Activated T-helper 1 cell treated with anti-CD3 and anti-CD28 coated beads, Interleukin-2, amount 50 U/mL, for 16 hours (primary cell): ENCODE measurements around the gene WDR49.
"Not testable (repeated sequence)": the region's sequence is repeated elsewhere in the genome, so short reads cannot be mapped to it uniquely, and the experiment has no call there.

ENCODE experiments used
- DNase-seq, 2 donors: peaks; one replicate each; pipeline ENCODE4 v3.0.0-alpha.2; 2020; ENCODE audit warnings: low read depth in 1 of 2, low spot score in 1 of 2

WDR49 gene

DNA sequence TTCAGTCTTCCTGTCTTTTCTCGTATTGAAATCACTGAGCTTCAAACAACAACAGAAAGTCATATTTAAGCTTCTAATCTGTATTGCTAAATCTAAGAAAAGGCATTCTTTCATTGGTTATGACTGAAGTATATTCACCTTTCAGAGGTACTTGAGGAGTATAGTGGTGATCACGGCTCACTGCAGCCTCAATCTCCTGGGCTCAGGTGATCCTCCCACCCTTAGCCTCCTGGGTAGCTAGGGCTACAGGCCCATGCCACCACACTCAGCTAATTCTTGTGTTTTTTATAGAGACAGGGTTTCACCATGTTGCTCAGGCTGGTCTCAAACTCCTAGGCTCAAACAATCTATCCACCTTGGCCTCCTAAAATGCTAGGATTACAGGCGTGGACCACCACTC, 38.7 kb downstream of the WDR49 start:
- no peak for DNase-seq

DNA sequence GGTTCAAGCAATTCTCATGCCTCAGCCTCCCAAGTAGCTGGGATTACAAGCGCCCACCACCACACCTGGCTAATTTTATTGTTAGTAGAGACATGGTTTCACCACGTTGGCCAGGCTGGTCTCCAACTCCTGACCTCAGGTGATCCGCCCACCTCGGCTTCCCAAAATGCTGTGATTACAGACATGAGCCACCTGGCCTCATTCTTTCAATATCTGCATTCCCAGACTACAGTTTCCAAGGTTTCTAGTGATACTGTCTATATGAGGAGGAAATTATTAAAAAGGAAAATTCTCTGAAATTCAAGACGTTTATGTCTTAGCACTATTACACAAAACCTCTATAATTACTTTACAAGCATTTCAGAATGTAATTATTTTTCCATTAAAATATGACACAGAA, 39.5 kb downstream of the WDR49 start:
- not testable (repeated sequence) for DNase-seq

DNA sequence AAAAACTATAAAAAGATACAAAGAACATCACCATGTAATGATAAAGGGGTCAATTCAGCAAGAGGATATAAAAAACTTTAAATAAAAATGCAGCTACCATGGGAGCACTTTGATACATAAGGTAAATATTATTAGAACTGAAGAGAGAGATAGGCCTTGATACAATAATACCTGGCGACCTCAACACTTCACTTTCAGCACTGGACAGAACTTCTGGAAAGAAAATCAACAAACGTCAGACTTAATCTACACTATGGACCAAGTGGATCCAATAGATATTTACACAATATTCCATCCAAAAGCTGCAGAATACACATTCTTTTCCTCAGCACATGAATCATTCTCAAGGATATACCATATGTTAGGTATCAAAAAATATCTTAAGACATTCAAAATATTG, 42.0 kb downstream of the WDR49 start:
- DNase-seq, result no peak

DNA sequence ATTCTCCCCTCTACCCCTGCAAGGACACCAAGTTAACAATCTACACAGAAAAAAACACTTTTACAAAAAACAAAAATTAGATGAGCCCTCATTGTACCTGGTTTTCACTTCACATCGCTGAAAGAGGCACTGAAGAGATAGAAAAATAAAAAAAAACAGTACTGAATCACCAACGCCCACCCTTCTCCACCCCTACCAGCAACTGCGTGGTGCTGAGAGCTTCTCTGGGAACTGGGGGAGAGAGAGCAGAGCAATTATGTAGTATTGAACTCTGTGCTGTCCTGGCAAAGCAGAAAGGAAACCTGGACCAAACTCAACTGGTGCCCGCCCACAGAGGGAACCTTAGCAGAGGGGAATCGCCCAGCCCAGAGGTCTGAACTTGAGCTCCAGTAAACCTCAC, 44.6 kb downstream of the WDR49 start:
- DNase-seq, result no peak

DNA sequence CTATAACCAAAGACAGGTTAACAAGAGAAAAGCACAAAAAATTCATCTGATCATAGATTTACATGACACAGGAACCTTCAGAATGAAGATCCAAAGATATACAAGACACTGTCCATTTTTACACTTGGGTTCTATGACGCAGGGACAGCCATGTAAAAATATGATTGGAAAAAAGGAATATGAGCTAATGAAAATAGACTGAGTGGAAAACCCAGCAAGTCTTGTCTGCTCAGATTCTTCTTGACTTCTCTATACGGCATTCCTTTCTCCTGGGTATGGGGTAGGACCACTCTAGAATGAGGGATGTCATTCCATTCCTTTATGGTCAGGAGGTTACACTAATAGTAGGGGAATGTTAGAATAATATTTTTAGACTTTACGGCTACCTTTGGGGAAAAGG, 46.9 kb downstream of the WDR49 start:
- no peak for DNase-seq

DNA sequence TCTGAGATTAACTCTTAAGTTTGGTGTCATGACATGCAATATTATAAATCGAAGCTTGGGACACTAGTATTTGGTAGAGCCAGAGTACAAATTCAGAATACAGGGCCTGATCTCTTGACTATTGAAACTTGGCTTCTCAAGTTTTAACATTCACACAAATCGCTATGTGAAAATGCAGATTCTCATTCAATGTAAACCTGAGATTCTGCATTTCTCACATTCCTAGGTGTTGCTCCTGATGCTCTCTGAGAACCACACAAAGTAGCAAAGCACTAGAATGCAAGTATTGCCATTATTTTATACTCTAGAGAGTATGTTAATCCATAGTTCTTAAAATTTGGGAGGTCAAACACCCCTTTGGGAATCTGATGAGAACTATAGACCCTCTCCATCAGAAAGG, 47.9 kb downstream of the WDR49 start:
- DNase-seq, result no peak

DNA sequence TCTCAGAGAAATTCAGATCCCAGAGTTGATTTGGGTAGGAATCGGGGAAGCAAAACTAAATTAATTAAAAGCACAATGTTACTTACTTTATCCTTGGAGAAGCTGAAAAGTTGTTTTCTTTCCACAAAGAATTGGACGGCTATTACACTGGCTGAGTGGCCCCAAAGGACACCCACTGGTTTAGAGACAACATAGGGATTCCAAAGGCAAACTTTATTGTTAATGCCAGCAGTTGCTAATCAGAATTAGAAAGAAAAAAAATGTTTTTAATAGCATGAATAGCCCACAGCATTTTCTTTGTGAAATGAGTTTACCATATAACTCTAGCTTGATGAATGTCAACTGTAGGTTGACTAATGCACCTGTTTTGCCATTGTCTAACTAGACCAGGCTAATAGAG, 51.7 kb downstream of the WDR49 start:
- no peak for DNase-seq

DNA sequence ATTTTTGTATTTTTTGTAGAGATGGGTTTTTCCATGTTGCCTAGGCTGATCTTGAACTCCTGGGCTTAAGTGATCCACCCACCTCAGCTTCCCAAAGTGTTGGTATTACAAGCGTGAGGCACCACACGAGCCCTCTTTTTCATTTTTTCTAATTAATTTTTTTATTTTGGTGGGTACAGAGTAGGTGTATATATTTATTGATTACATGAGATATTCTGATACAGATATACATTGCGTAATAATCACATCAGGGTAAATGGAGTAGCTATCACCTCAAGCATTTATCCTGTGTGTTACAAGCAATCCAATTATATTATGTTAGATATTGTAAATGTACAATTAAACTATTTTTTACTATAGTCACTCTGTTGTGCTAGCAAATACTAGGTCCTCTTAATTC, 66.1 kb downstream of the WDR49 start:
- DNase-seq, result no peak

DNA sequence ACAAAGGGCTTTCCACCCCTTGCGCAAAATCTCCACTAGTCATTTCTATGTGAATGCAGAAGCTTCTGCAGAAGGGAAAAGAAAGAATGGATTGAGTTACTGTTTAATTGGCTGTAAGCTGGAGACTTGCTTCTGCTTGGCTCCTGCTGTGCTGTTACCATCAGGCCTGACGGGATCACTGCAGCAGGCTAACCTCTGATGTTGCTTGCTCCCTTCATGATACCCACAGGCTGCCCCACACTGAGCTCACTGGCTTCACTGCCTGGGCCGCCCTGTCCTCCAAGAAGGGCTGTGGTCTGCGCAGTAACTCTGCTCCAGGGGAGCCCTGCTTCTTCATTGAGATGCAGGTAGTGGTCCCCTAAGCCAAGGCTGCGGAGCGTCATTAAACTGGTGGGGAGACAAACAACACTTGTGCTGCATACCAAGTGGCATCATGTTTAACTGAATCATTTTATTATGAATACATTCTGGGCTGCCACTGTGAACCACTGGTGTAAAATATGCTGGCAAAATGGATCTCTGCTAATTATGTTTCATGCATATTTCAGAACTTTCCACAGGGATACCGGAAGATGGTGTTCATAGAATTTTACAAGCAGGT, 78.6 kb downstream of the WDR49 start:
- DNase-seq, result no peak

DNA sequence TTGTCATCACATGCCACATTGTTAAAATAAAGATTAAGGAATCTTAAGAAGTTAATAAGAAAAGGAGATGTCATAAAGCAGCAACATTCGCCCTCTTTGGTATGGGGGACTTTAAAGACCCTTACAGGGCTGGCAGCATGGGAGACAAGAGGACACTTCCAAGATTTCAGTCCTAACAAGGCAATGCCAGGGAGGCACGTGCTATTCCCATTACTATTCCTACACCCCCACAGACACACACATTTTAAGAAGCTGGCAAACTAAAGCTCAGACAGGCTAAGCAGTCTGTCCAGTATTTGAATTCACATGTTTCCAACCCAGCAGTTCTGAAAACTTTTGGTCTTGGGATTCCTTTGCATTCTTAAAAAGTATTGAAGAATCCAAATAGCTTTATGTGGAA, 80.8 kb downstream of the WDR49 start:
- DNase-seq, result no peak

DNA sequence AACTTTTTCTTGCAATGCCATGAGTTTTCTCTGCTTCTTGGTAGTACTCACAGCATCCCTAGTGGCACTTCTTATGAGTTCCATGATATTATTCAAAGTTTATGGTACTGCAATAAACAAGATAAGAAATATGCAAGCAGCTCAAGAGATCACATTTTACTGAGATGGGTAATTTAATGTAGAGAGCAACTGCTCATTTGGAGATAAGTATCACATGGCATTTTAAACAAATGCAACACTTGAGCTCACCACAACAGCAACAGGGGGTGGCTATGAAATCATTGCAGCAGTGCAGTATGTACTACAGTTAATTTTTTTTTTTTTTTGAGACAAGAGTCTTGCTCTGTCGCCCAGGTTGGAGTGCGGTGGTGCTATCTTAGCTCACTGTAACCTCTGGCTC, 85.1 kb downstream of the WDR49 start:
- DNase-seq, result no peak

DNA sequence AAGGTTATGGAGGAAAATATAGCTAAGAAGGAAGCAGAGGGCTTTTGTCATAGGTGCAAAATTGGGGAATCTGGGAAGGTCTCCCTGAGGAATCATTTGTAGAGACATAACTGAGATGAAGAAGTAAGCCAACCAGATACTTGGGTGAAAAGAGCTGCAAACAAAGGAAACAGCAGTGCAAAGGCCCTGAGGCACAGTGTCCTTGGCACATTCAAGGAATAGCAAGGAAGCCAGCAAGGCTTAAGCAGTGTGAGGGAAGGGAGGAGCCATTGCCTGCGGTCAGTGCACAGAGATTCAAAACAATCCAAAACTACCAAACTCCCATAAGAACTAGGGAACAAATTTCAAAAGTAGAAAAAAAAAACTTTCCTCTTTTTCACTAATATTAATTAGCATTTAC, 88.3 kb downstream of the WDR49 start:
- no peak for DNase-seq

DNA sequence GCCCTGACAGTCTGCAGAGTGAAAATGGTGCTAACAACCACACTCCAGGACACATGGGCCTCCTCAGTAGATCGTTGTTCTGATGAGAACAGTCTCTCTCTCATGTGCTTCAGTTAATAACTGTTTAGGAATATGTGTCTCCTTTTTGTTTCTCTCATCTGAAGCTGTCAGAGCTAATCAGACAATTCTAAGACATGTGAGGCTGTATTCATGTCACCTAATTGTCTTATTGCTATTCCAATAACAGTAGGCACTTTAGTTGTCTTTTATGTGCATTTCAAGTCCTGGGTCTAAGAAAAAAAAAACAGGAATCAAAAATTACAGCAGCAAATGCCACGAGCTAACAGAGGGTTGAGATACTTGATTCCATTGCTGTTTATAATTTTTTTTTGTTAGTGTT, 89.1 kb downstream of the WDR49 start:
- DNase-seq, result no peak

DNA sequence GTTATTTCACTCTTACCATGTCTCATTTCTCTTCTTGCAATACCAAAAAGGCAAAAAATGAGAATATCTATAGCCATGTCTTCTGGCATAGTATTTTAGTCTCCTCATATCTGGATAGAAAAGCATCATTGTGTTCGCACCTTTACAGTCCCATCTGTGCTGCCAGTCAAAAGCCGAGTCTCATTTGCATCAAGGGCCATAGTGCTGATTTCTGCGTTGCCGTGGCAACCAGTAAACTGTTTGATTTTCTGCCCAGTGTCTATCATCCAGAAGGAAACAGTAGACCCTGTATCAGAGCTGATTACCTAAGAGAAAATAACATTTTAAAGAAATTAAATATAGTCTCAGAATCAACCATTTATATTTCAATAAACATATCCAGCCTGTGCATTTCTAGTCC, 93.8 kb downstream of the WDR49 start:
- no peak for DNase-seq

DNA sequence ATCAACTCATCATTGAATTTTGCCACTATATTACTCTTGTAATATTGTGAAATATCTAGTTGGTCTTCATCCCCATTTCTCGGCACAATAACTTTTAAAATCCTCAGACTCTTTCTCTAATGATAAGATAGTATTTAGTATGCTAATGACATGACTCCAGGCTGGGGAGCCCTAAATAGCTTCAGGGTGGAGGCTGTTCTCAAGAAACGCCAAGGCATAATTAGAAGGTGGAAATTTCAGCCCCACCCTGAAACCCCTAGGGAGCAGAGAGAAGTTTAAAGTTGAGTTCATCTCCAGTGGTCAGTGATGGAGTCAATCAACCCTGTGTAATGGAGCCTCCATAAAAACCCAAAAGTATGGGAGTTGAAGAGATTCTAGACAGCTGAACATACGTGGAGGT, 98.8 kb downstream of the WDR49 start:
- DNase-seq, result no peak

DNA sequence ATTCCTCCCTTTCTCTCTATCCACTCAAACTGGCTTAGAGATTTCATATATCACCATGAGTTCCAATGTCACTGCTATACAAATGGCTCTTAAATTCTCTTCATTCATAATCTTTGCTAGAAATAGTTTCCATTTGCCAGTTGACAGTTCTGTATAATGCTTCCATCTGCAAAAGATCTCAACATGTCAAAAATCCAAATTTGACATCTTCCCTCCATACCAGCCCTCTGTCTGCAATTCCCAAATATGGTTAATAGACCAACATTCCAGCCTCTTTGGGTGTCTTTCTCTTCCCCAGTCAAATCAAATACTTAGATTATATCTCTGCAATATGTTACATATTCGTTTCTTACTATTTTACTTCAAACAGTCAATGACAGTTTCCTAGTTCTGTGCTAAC, 115.7 kb downstream of the WDR49 start:
- DNase-seq, result no peak

DNA sequence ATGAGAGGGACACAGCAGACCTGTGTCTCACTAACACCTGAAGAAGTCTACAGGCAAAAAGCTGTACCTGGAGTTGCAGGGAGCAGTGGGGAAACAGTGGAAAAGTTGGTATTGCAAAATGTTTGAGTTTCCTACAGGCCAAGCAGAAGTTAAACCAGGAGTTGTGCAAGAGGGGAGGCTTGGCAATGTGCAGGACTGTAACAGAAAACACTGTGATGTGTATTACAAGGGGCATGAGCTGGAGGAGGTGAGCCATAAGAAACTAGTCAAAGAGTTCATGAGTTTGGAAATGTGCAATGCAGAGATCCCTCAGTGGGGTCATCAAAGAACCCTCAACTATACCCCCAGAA, 132.8 kb downstream of the WDR49 start:
- DNase-seq, result no peak

DNA sequence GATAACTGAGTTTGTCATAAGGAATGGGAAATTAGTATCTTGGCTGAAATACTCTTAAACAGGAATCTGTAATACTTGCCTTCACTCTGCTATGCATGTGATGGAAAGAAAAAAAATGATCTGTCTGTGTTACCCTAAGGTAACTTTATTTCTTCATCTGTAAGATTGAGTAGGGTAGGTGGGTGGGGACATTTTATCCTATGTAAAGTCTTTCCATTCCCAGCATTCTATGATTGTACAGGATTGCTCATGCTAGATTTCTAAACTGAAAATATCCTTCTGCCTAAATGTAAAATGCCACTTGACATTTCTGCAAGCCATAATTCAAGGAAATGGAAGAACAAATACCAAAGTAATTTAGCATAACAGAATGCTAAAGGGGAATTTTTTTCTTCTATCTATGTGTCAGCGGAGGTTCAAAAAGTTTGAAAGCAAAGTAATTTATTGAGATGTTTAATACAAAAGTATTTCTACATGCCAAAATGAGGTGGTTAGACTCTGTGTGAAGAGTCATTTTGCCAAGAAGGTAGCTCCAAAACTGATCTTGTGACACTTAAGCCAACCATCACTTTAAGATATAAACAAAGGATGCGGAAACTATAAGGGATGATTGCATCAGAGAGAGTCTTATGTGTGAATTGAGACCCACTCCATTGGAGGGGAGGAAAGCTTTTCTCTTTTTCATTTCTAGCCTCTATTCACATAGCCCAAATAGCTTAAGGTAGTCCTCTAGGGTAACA, 133.3 kb downstream of the WDR49 start:
- DNase-seq, result no peak

DNA sequence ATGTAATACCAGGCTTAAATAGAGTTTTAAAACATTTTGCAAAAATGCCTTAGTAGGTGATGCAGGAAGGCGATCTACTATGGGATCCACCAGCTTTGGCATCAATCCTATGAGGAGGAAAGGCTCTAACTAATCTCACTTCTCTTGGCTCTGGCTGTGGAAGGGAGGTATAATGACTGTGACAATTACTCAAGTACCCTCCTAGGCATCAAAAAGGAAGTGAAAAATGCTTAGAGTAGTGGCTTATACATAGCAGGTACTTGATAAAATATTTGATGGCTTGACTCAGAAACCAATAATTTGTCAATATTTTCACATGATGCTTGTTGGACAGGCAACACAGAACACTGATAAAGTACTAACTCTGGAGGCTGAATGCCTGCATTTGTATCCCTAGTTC, 145.8 kb downstream of the WDR49 start:
- DNase-seq, result no peak

DNA sequence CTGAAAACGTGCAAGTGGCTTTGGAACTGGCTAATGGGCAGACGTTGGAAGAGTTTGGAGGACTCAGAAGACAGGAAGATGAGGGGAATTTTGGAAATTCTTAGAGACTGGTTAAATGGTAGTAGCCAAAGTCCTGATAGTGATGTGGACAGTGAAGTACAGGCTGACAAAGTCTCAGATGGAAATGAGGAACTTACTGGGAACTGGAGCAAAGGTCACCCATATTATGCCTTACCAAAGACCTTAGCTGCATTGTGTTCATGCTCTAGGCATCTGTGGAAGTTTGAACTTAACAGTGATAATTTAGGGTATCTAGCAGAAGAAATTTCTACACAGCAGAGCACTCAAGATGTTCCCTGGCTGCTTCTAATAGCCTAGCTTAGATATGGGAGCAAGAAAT, 151.3 kb downstream of the WDR49 start:
- no peak for DNase-seq

DNA sequence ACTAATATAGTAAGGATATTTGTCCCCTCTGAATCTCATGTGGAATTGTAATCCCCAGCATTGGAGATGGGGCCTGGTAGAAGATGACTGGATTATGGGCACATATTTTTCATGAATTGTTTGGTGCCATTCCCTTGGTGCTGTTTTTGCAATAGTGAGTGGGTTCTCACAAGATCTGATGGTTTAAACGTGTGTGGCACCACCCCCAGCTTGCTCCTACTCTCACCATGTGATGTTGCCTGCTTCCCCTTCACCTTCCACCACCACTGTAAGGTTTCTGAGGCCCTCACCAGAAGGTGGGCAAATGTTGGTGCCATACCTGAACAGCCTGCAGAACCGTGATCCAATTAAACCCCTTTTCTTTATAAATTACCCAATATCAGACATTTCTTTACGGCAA, 151.8 kb downstream of the WDR49 start:
- no peak for DNase-seq

DNA sequence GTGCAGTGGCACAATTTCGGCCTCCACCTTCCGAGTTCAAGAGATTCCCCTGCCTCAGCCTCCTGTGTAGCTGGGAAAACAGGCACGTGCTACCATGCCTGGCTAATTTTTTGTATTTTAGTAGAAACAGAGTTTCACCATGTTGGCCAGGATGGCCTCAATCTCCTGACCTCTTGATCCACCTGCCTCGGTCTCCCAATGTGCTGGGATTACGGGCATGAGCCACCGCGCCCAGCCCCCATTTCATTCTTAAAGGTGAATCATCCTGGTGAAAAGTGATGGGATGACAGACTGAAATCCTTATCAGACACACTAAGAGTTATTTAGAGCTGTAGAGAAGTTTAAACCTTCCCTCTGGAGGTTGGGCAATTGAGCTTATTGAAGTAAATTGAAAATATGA, 155.8 kb downstream of the WDR49 start:
- no peak for DNase-seq

DNA sequence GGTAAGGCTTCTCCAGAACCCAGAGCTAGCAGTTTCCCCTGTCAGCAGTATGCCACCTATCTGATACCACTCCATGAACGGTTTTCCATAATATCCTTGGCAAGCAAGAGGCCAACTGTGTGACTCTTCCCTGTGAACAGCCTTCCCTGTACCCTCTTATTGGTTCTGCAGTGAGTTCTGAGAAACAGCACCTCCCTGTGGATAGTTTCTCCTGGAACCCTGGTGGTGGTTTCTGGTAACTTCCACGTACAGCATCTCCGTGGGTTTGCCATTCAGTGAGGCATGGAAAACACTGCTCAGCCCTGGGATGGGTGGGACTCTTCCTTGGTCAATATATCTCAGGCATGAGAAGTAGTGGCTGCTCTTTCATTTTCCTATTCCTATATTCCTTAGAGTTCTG, 160.5 kb downstream of the WDR49 start:
- DNase-seq, result no peak
